Naive B cell (primary cell): ENCODE results near the gene HOTAIR. TPM values are rescaled to one million over a fixed set of nuclear protein-coding genes. Genes with fewer than 3 reads are reported as not detected.

ENCODE experiments used
- ATAC-seq, 2 donors: fragments of 150-1000 bp; cut with Tn5 transposase; 2 replicates each; pipeline ENCODE4 v1.10.0; 2021; ENCODE audit warnings: low read depth in 2 of 2, mild to moderate bottlenecking in 2 of 2, moderate library complexity in 2 of 2
- DNase-seq: peaks from one replicate; pipeline ENCODE4 v3.0.0; 2022
- H3K27ac Mint-ChIP-seq, 6 donors: one replicate each; pipeline ENCODE4 v1.8.0; 2020 to 2022; ENCODE audit warnings: mild to moderate bottlenecking in 6 of 6, mixed read lengths in 6 of 6, moderate library complexity in 5 of 6, inconsistent platforms in 2 of 6
- H3K27me3 Mint-ChIP-seq, 3 donors: one replicate each; pipeline ENCODE4 v1.8.0; 2021 to 2022; ENCODE audit warnings: mixed read lengths in 3 of 3, mild to moderate bottlenecking in 1 of 3
- H3K36me3 Mint-ChIP-seq, 2 donors: one replicate each; pipeline ENCODE4 v1.8.0; 2020 to 2022; ENCODE audit warnings: mixed read lengths in 2 of 2, inconsistent platforms in 1 of 2, mild to moderate bottlenecking in 1 of 2
- H3K4me1 Mint-ChIP-seq, 3 donors: one replicate each; pipeline ENCODE4 v1.8.0; 2020 to 2022; ENCODE audit warnings: mixed read lengths in 3 of 3, inconsistent platforms in 1 of 3, mild to moderate bottlenecking in 1 of 3, moderate library complexity in 1 of 3
- H3K4me3 Mint-ChIP-seq, 8 donors: one replicate each; pipeline ENCODE4 v1.8.0; 2020 to 2022; ENCODE audit warnings: mild to moderate bottlenecking in 8 of 8, mixed read lengths in 8 of 8, moderate library complexity in 8 of 8, inconsistent platforms in 2 of 8
- H3K9me3 Mint-ChIP-seq, 7 donors: one replicate each; pipeline ENCODE4 v1.8.0; 2020 to 2022; ENCODE audit warnings: mixed read lengths in 7 of 7, mild to moderate bottlenecking in 5 of 7, inconsistent platforms in 2 of 7, moderate library complexity in 1 of 7
- polyA plus RNA-seq, 6 donors: library from polyadenylated mRNA; unstranded; fragments of 300-500 nt; fragmentation: Illumina TruSeq; gene quantifications; one replicate each; pipeline ENCODE4 v1.2.3, GENCODE V29; 2021; ENCODE audit warnings: low read depth in 6 of 6

Gene HOTAIR
- polyA plus RNA-seq, 6 donors from 2014 or later: not detected

DNA sequence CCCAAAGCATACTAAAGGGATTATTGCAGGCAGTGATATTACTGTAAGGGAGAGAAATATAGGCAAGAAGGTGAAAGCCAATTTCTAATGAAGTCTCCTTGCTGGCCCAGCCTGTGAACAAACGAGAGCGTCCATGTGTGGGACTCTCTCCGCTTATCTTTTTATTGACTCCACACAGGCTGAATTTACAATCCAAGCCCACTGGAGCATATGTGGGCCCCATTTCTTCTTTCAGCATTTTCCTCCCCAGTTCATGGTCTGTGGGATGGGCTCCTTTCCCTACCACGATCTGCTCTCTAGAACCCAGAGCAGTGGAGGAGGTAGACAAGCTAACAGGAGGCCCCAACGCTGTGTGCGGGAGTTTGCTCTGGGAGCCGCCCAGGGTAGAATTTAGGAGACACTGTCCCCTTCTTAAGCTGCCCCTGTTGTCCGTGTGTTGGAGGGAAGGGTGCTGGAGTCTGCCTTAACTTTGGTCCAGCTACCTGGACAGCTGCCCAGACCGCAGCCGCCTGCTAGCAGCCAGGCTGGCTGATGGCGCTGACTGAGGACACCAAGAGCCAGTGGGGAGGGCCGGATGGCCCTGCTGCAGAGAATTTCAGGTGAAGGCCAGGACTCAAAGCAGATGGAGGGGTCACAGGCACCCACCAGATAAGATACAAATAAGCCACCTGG, 5.0 kb downstream of the HOTAIR start:
- ATAC-seq (no peak), DNase-seq (no peak)
- Mint-ChIP-seq H3K9me3 (peaks cover 5 to 30% (median 16%) of the 10 kb centered on the region in 7 donors), H3K4me1 (peaks cover 21 to 46% (median 29%) of the 10 kb centered on the region in 3 donors), H3K27ac (peak overlapping the region in 1 of 6 donors; percentile 53), H3K4me3 (no peak overlapping the region), H3K27me3 (peaks cover 84 to 95% (median 84%) of the 10 kb centered on the region in 3 donors), H3K36me3 (peaks cover 8 to 26% of the 10 kb centered on the region in 2 donors)

GRCh38 chr12:53968214-53969127, 6.3 kb downstream of the HOTAIR start:
- H3K4me1 Mint-ChIP-seq: peaks cover 32 to 54% (median 41%) of the 10 kb centered on the region in 3 donors
- H3K27me3 Mint-ChIP-seq: peaks cover 92 to 100% (median 95%) of the 10 kb centered on the region in 3 donors
- H3K27ac Mint-ChIP-seq: peak overlapping the region in 4 of 6 donors; percentile 34 to 87 (median 49)
- peaks cover 13 to 34% of the 10 kb centered on the region in 2 donors for H3K36me3 Mint-ChIP-seq
- H3K9me3 Mint-ChIP-seq: peaks cover 5 to 40% (median 18%) of the 10 kb centered on the region in 7 donors
- peak overlapping the region in 1 of 8 donors; percentile 49 for H3K4me3 Mint-ChIP-seq
- DNase-seq: no peak
- ATAC-seq: no peak

- DNase-seq: no peak
- H3K9me3 Mint-ChIP-seq: peaks cover 0 to 31% (median 12%) of the 10 kb centered on the region in 7 donors
- H3K27me3 Mint-ChIP-seq: peaks cover 92 to 100% (median 95%) of the 10 kb centered on the region in 3 donors
- H3K27ac Mint-ChIP-seq: peak overlapping the region in 3 of 6 donors; percentile 24 to 90 (median 52)
- peaks cover 13 to 24% of the 10 kb centered on the region in 2 donors for H3K36me3 Mint-ChIP-seq
- no peak for ATAC-seq
- peak overlapping the region in 3 of 8 donors; percentile 48 to 72 (median 49) for H3K4me3 Mint-ChIP-seq
- H3K4me1 Mint-ChIP-seq: peaks cover 23 to 47% (median 38%) of the 10 kb centered on the region in 3 donors
Observed at GRCh38 chr12:53967421-53967925, 7.3 kb downstream of the HOTAIR start.

DNA sequence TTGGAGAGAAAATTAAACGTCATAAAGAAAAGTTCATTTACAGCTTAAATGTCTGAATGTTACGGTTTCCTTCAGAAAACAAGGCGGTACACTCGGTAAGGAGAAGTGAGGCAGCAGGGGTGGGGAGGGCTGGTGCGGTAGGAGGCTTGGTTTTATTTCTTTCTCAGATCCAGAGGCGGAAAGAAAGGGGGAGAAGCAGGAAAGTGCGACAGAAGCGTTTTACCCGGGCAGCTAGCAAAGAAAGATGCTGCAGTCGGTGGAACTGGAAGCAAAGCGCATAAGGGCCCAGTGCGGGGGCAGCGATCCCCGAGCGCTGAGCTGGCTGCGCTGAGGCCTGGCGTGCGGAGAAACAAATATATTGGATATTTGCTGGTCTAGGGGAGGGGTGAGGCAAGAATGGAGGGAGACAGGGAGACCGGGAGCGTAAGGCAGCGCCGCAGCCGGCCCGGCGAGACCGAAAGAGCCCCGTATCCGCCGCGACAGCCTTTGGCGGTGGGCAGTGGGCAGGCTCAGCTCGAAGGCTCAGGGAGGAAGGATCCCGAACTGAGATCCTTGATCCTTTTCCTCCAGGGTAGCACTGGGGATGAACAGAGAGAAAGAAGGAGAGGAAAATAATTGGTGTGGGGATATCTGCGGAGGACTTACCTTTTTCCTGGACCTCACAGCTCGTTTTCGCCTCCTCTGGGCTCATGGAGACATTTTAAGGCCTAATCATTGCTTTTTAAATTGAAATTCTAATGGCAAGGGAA, 8.2 kb downstream of the HOTAIR start:
- Mint-ChIP-seq H3K27me3 (peaks cover 89 to 96% (median 89%) of the 10 kb centered on the region in 3 donors), H3K27ac (peak overlapping the region in 4 of 6 donors; percentile 42 to 93 (median 83)), H3K9me3 (peaks cover 0 to 27% (median 14%) of the 10 kb centered on the region in 7 donors), H3K4me1 (peaks cover 23 to 50% (median 38%) of the 10 kb centered on the region in 3 donors), H3K36me3 (peaks cover 13 to 24% of the 10 kb centered on the region in 2 donors), H3K4me3 (peak overlapping the region in 7 of 8 donors; percentile 3 to 86 (median 62))
- ATAC-seq (no peak), DNase-seq (no peak)

GRCh38 chr12:53966085-53966384, 8.7 kb downstream of the HOTAIR start:
- peaks cover 84 to 92% (median 84%) of the 10 kb centered on the region in 3 donors for H3K27me3 Mint-ChIP-seq
- ATAC-seq (no peak), DNase-seq (no peak)
- peak overlapping the region in 5 of 6 donors; percentile 36 to 93 (median 76) for H3K27ac Mint-ChIP-seq
- H3K36me3 Mint-ChIP-seq: peaks cover 13 to 24% of the 10 kb centered on the region in 2 donors
- H3K9me3 Mint-ChIP-seq: peaks cover 0 to 27% (median 14%) of the 10 kb centered on the region in 7 donors
- peaks cover 23 to 50% (median 38%) of the 10 kb centered on the region in 3 donors for H3K4me1 Mint-ChIP-seq
- peak overlapping the region in 7 of 8 donors; percentile 3 to 86 (median 67) for H3K4me3 Mint-ChIP-seq

- ATAC-seq (no peak), DNase-seq (no peak)
- H3K4me1 Mint-ChIP-seq: peaks cover 23 to 50% (median 39%) of the 10 kb centered on the region in 3 donors
- peak overlapping the region; percentile 12 to 86 (median 64) for H3K4me3 Mint-ChIP-seq
- peaks cover 81 to 90% (median 82%) of the 10 kb centered on the region in 3 donors for H3K27me3 Mint-ChIP-seq
- H3K9me3 Mint-ChIP-seq: peaks cover 0 to 29% (median 15%) of the 10 kb centered on the region in 7 donors
- H3K36me3 Mint-ChIP-seq: peaks cover 15 to 24% of the 10 kb centered on the region in 2 donors
- peak overlapping the region in 4 of 6 donors; percentile 36 to 89 (median 56) for H3K27ac Mint-ChIP-seq
Observed at GRCh38 chr12:53965281-53966084, 9.3 kb downstream of the HOTAIR start.

DNA sequence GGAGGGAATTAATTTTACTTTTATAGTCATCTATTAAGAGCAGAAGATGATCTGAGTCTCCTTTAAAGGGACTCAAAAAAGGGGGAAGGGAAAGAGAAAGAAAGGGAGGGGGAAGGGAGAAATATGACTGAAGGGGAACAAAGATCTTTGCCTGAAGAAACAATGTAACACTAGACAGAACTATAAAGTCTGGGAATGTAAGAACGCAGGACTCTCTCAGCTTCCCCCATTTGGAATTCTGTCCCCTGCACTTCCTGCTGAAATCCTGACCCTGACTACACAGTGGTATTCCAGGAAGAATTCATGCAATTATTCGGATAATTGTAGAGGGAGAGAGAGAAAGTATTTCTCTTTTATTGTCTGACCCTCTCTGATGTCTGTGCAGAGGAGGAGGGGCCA, 10.4 kb downstream of the HOTAIR start:
- H3K9me3 Mint-ChIP-seq: peaks cover 0 to 38% (median 20%) of the 10 kb centered on the region in 7 donors
- peak overlapping the region in 3 of 6 donors; percentile 84 to 89 (median 89) for H3K27ac Mint-ChIP-seq
- peaks cover 23 to 50% (median 50%) of the 10 kb centered on the region in 3 donors for H3K4me1 Mint-ChIP-seq
- peaks cover 19 to 34% of the 10 kb centered on the region in 2 donors for H3K36me3 Mint-ChIP-seq
- ATAC-seq: no peak
- DNase-seq: no peak
- H3K27me3 Mint-ChIP-seq: peaks cover 81 to 90% (median 84%) of the 10 kb centered on the region in 3 donors
- peak overlapping the region in 5 of 8 donors; percentile 7 to 68 (median 29) for H3K4me3 Mint-ChIP-seq

DNA sequence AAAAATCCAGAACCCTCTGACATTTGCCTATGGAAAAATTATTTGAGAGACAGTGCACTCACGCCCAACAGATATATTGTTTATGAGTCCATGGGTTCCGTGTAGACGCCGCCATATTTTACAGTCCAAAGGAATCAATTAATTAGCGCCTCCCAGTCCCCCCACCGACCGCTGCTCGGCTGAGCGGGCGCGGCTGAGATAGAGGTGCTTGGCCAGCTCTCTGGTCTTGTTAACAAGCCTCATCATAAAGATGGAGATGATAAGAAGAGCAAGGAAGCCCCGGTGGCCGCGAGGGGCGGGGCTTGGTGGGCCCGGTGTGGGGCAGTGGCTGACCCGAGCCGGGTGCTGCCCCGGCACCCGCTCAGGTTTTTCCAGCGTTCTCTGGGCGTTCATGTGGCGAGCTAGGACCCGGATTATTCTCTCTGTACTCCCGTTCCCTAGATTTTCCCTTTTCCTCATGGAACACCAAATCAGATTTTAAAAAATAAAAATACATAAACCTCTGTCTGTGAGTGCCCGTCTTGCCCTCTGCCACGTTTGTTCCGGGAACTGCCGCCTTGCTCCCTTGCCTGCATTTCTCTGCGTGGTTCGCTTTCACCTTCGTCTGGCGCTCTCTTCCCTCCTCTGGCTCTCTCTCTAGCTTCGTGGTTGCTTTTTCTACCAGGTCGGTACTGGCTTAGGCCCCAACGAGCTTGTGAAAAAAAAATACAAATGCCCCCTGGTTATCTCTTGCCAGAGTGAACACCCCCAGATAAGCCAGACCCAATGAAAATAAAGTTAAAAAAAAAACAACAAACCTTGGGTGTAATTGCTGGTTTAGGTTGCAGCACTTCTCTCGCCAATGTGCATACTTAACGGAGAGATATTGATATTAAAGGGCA, 11.1 kb downstream of the HOTAIR start:
- Mint-ChIP-seq H3K27me3 (peaks cover 79 to 90% (median 86%) of the 10 kb centered on the region in 3 donors), H3K9me3 (peaks cover 0 to 35% (median 20%) of the 10 kb centered on the region in 7 donors), H3K4me3 (peak overlapping the region in 4 of 8 donors; percentile 7 to 65 (median 49)), H3K4me1 (peaks cover 23 to 50% (median 50%) of the 10 kb centered on the region in 3 donors), H3K36me3 (peaks cover 19 to 34% of the 10 kb centered on the region in 2 donors), H3K27ac (peak overlapping the region in 3 of 6 donors; percentile 77 to 89 (median 89))
- ATAC-seq: no peak
- no peak for DNase-seq

- peak overlapping the region in 1 of 8 donors; percentile 36 for H3K4me3 Mint-ChIP-seq
- ATAC-seq: no peak
- peaks cover 23 to 50% (median 45%) of the 10 kb centered on the region in 3 donors for H3K4me1 Mint-ChIP-seq
- no peak for DNase-seq
- peaks cover 19 to 34% of the 10 kb centered on the region in 2 donors for H3K36me3 Mint-ChIP-seq
- H3K27me3 Mint-ChIP-seq: peaks cover 79 to 90% (median 86%) of the 10 kb centered on the region in 3 donors
- peak overlapping the region in 3 of 6 donors; percentile 2 to 85 (median 78) for H3K27ac Mint-ChIP-seq
- peaks cover 6 to 33% (median 20%) of the 10 kb centered on the region in 7 donors for H3K9me3 Mint-ChIP-seq
Observed at GRCh38 chr12:53963005-53963404, 11.7 kb downstream of the HOTAIR start.

GRCh38 chr12:53961025-53961761, 13.6 kb downstream of the HOTAIR start:
- DNase-seq (no peak), ATAC-seq (no peak)
- H3K36me3 Mint-ChIP-seq: peaks cover 19 to 28% of the 10 kb centered on the region in 2 donors
- peak overlapping the region in 3 of 8 donors; percentile 19 to 64 (median 44) for H3K4me3 Mint-ChIP-seq
- H3K9me3 Mint-ChIP-seq: peaks cover 6 to 29% (median 17%) of the 10 kb centered on the region in 7 donors
- peaks cover 76 to 90% (median 86%) of the 10 kb centered on the region in 3 donors for H3K27me3 Mint-ChIP-seq
- H3K27ac Mint-ChIP-seq: peak overlapping the region in 3 of 6 donors; percentile 76 to 87 (median 82)
- peaks cover 21 to 44% (median 38%) of the 10 kb centered on the region in 3 donors for H3K4me1 Mint-ChIP-seq
